HEK293 (cell line): ENCODE results near the gene SCD.

Experiments used
- CTCF ChIA-PET: fragments of 350-600 bp; formaldehyde crosslinking; extraction: SDS; loops from one replicate; lab custom pipeline; 2021; ENCODE audit warnings: antibody characterized with exemption; lab: Yijun Ruan, JAX
- POLR2A ChIA-PET: fragments of 300-600 bp; formaldehyde crosslinking; extraction: SDS; loops from one replicate; lab custom pipeline; 2020; ENCODE audit warnings: antibody characterized with exemption, inconsistent platforms; lab: Yijun Ruan, JAX
- H3K27ac ChIP-seq: fragments of 200-500 bp; sonication (Bioruptor generic); 2 replicates; pipeline ENCODE4 v1.5.1; 2014; ENCODE audit warnings: low read depth, low read length, control low read depth, inconsistent platforms; ENCODE audit errors: extremely low read depth
- H3K36me3 ChIP-seq, 2 experiments: fragments of 200-500 bp in 1 of 2; sonication (Bioruptor generic) in 1 of 2; 1 replicate in 1 of 2; 2 replicates in 1 of 2; pipeline ENCODE4 v1.5.1; 2014 to 2017; ENCODE audit warnings: inconsistent platforms in 2 of 2, low read length in 2 of 2; ENCODE audit not compliant: control insufficient read depth in 2 of 2, insufficient read depth in 1 of 2
- H3K4me1 ChIP-seq: fragments of 200-500 bp; sonication (Bioruptor generic); 2 replicates; pipeline ENCODE4 v1.5.1; 2014; ENCODE audit warnings: mild to moderate bottlenecking, low read length, inconsistent platforms; ENCODE audit not compliant: control insufficient read depth, insufficient read depth
- H3K4me3 ChIP-seq: 2 replicates; pipeline ENCODE4 v1.5.1; 2011; ENCODE audit warnings: low read depth, mild to moderate bottlenecking, control low read depth, low read length, moderate library complexity
- H3K9me3 ChIP-seq: fragments of 200-500 bp; sonication (Bioruptor generic); 2 replicates; pipeline ENCODE4 v1.5.1; 2014; ENCODE audit warnings: low read depth, low read length, inconsistent platforms; ENCODE audit not compliant: control insufficient read depth, insufficient read depth
- HOXC10 ChIP-seq: sonication (generic); formaldehyde crosslinking; IDR thresholded peaks from 2 replicates; pipeline ENCODE4 v1.8.1; 2023; ENCODE audit warnings: mild to moderate bottlenecking, missing genetic modification reagents
- KLF17 ChIP-seq: fragments of 450-650 bp; formaldehyde crosslinking; IDR thresholded peaks from 2 replicates; pipeline ENCODE4 v1.5.1; 2016; ENCODE audit warnings: missing biosample characterization, missing genetic modification characterization
- PRDM4 ChIP-seq: fragments of 450-650 bp; formaldehyde crosslinking; IDR thresholded peaks from 2 replicates; pipeline ENCODE4 v1.5.1; 2017; ENCODE audit warnings: missing biosample characterization, missing genetic modification characterization
- SCRT2 ChIP-seq: fragments of 450-650 bp; formaldehyde crosslinking; IDR thresholded peaks from 2 replicates; pipeline ENCODE4 v1.5.1; 2016; ENCODE audit warnings: missing biosample characterization, missing genetic modification characterization
- ZBTB44 ChIP-seq: fragments of 450-650 bp; IDR thresholded peaks from 2 replicates; pipeline ENCODE4 v1.5.1; 2018; ENCODE audit warnings: missing biosample characterization, mild to moderate bottlenecking, missing genetic modification characterization
- ZNF114 ChIP-seq: fragments of 450-650 bp; formaldehyde crosslinking; IDR thresholded peaks from 2 replicates; pipeline ENCODE4 v1.5.0; 2017; ENCODE audit warnings: missing biosample characterization, missing genetic modification characterization
- ZNF121 ChIP-seq: fragments of 450-650 bp; formaldehyde crosslinking; IDR thresholded peaks from 2 replicates; pipeline ENCODE4 v1.5.1; 2016; ENCODE audit warnings: missing biosample characterization, missing genetic modification characterization
- ZNF274 ChIP-seq, 2 experiments: fragments of 200-500 bp in 1 of 2; fragments of 450-650 bp in 1 of 2; sonication (Bioruptor generic) in 1 of 2; formaldehyde crosslinking in 1 of 2; IDR thresholded peaks; 2 replicates each; pipeline versions ENCODE4 v1.5.1 to v1.6.1; 2014 to 2016; ENCODE audit warnings: borderline replicate concordance in 1 of 2, inconsistent platforms in 1 of 2, low read length in 1 of 2, missing biosample characterization in 1 of 2, missing genetic modification characterization in 1 of 2
- ZNF324 ChIP-seq: fragments of 450-650 bp; formaldehyde crosslinking; IDR thresholded peaks from 2 replicates; pipeline ENCODE4 v1.5.1; 2016; ENCODE audit warnings: missing biosample characterization, missing genetic modification characterization
- ZNF449 ChIP-seq: fragments of 450-650 bp; formaldehyde crosslinking; IDR thresholded peaks from 2 replicates; pipeline ENCODE4 v1.5.1; 2017; ENCODE audit warnings: missing biosample characterization, mild to moderate bottlenecking, missing genetic modification characterization, moderate library complexity
- ZNF48 ChIP-seq: fragments of 450-650 bp; formaldehyde crosslinking; IDR thresholded peaks from 2 replicates; pipeline ENCODE4 v1.5.1; 2016; ENCODE audit warnings: missing biosample characterization, missing genetic modification characterization
- ZNF596 ChIP-seq: fragments of 450-650 bp; IDR thresholded peaks from 2 replicates; pipeline ENCODE4 v1.5.0; 2018; ENCODE audit warnings: missing biosample characterization, mild to moderate bottlenecking, missing genetic modification characterization, moderate library complexity
- ZNF623 ChIP-seq: fragments of 450-650 bp; formaldehyde crosslinking; IDR thresholded peaks from 2 replicates; pipeline ENCODE4 v1.5.1; 2016; ENCODE audit warnings: missing biosample characterization, missing genetic modification characterization
- ZNF777 ChIP-seq: fragments of 450-650 bp; formaldehyde crosslinking; IDR thresholded peaks from 2 replicates; pipeline ENCODE4 v1.5.1; 2017; ENCODE audit warnings: missing biosample characterization, missing genetic modification characterization, borderline replicate concordance
- TF ChIP-seq, protein P1 (sequence below): fragments of 450-650 bp; formaldehyde crosslinking; IDR thresholded peaks from 2 replicates; pipeline ENCODE4 v1.5.1; 2016; ENCODE audit warnings: missing biosample characterization, missing genetic modification characterization

SCD gene

GRCh38 chr10:100327007-100327717, 19.9 kb upstream of the SCD start:
- POLR2A ChIA-PET = no interaction called here
- CTCF ChIA-PET = interaction anchor here (0.6 to 1.5 kb wide), 5 partner anchors 106 to 191 kb away, joined by 3 to 6 read pairs (median 3); no protein-coding TSS in a partner anchor
- no peaks in the 10 kb centered on the region for H3K36me3 ChIP-seq
- TF ChIP-seq HOXC10 (CRISPR knock-in tag) = no peak
- no peak for TF ChIP-seq ZNF324 (tag by site-specific recombination)
- TF ChIP-seq ZNF121 = no peak
- TF ChIP-seq ZNF449 (tag by site-specific recombination) = peak; percentile 99
- TF ChIP-seq ZNF274 (IDR thresholded peaks at IDR 0.05; ENCODE audit: low read length) = no peak
- no peak for TF ChIP-seq ZNF274 (tag by site-specific recombination; IDR thresholded peaks at IDR 0.05; ENCODE audit: borderline replicate concordance)
- no peak for TF ChIP-seq ZNF114 (tag by site-specific recombination)
- TF ChIP-seq, protein P1, sequence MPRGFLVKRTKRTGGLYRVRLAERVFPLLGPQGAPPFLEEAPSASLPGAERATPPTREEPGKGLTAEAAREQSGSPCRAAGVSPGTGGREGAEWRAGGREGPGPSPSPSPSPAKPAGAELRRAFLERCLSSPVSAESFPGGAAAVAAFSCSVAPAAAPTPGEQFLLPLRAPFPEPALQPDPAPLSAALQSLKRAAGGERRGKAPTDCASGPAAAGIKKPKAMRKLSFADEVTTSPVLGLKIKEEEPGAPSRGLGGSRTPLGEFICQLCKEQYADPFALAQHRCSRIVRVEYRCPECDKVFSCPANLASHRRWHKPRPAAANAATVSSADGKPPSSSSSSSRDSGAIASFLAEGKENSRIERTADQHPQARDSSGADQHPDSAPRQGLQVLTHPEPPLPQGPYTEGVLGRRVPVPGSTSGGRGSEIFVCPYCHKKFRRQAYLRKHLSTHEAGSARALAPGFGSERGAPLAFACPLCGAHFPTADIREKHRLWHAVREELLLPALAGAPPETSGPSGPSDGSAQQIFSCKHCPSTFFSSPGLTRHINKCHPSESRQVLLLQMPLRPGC (tag by site-specific recombination) = no peak
- TF ChIP-seq SCRT2 = no peak
- TF ChIP-seq PRDM4 = peak; percentile 58
- TF ChIP-seq, all 188 proteins: peak for 2
- H3K9me3 ChIP-seq = no peaks in the 10 kb centered on the region
- no peak overlapping the region for H3K27ac ChIP-seq
- H3K4me1 ChIP-seq = no peaks in the 10 kb centered on the region
- no peak overlapping the region for H3K4me3 ChIP-seq

- H3K27ac ChIP-seq = no peak overlapping the region
- H3K36me3 ChIP-seq = no peaks in the 10 kb centered on the region
- no peak overlapping the region for H3K4me3 ChIP-seq
- ChIA-PET CTCF (interaction anchor here (0.6 to 1.5 kb wide), 5 partner anchors 104 to 191 kb away, joined by 3 to 5 read pairs (median 3); no protein-coding TSS in a partner anchor), POLR2A (no interaction called here)
- H3K4me1 ChIP-seq = no peaks in the 10 kb centered on the region
- no peaks in the 10 kb centered on the region for H3K9me3 ChIP-seq
- no peak for TF ChIP-seq KLF17 (tag by site-specific recombination)
- no peak for TF ChIP-seq ZNF777 (tag by site-specific recombination)
- TF ChIP-seq ZBTB44 = no peak
- TF ChIP-seq ZNF48 (tag by site-specific recombination) = no peak
- TF ChIP-seq ZNF623 (tag by site-specific recombination) = no peak
- TF ChIP-seq ZNF596 (tag by site-specific recombination) = no peak
These were observed 19.4 kb upstream of the SCD start for GRCh38 chr10:100327718-100328009.
